Transverse colon (tissue), 4 donors: ENCODE results near the gene HECW1. TPM values are rescaled to one million over a fixed set of nuclear protein-coding genes. Genes with fewer than 3 reads are reported as not detected.

Experiments used
- DNase-seq: peaks from one replicate; pipeline ENCODE4 v3.0.0-alpha.2; 2019
- H3K27ac ChIP-seq, 4 donors: fragments of 200-600 bp; sonication (generic); 2 replicates each; pipeline ENCODE4 v1.5.1; 2016 to 2018; ENCODE audit warnings: inconsistent platforms in 4 of 4
- H3K27me3 ChIP-seq: fragments of 200-600 bp; sonication (generic); 2 replicates; pipeline ENCODE4 v1.5.1; 2017; ENCODE audit warnings: inconsistent platforms
- H3K36me3 ChIP-seq, 4 donors: fragments of 200-600 bp; sonication (generic); 2 replicates each; pipeline ENCODE4 v1.5.1; 2017 to 2019; ENCODE audit warnings: inconsistent platforms in 4 of 4
- H3K4me1 ChIP-seq, 4 donors: fragments of 200-600 bp; sonication (generic); 2 replicates each; pipeline ENCODE4 v1.5.1; 2017 to 2020; ENCODE audit warnings: inconsistent platforms in 4 of 4
- H3K4me3 ChIP-seq, 4 donors: fragments of 200-600 bp; sonication (generic); 1 replicate in 1 of 4; 2 replicates in 3 of 4; pipeline versions ENCODE4 v1.5.1 to v1.6.1; 2017 to 2019; ENCODE audit warnings: inconsistent platforms in 4 of 4
- H3K9me3 ChIP-seq, 2 donors: fragments of 200-600 bp; sonication (generic); 2 replicates each; pipeline ENCODE4 v1.5.1; 2017 to 2019; ENCODE audit warnings: inconsistent platforms in 2 of 2
- CTCF ChIP-seq, 5 experiments: fragments of 200-600 bp in 3 of 5; fragments of 450-650 bp in 2 of 5; sonication (generic) in 3 of 5; IDR thresholded peaks; 1 replicate in 2 of 5; 2 replicates in 3 of 5; pipeline ENCODE4 v1.5.1; 2016 to 2017; ENCODE audit warnings: antibody characterized with exemption in 5 of 5, inconsistent platforms in 3 of 5, mild to moderate bottlenecking in 2 of 5, moderate library complexity in 1 of 5
- EP300 ChIP-seq: sonication (generic); formaldehyde crosslinking; IDR thresholded peaks from one replicate; pipeline ENCODE4 v1.6.1; 2017; ENCODE audit warnings: antibody characterized with exemption, low read depth
- POLR2A ChIP-seq: fragments of 450-650 bp; IDR thresholded peaks from one replicate; pipeline ENCODE4 v1.6.1; 2016; ENCODE audit warnings: antibody characterized with exemption, mild to moderate bottlenecking, moderate library complexity
- POLR2AphosphoS5 ChIP-seq, 3 donors: sonication (generic); formaldehyde crosslinking; IDR thresholded peaks; one replicate each; pipeline ENCODE4 v1.6.1; 2016; ENCODE audit warnings: antibody characterized with exemption in 3 of 3
- WGBS, 2 donors: methylation state at CpG; one replicate each; pipeline ENCODE4 v1.1.5; 2018; ENCODE audit warnings: low coverage in 1 of 2; 5-methylcytosine and 5-hydroxymethylcytosine counted together
- in situ Hi-C, 4 donors: fragments of 200-750 bp; cut with MboI; loops; one replicate each; pipeline versions ENCODE4 v1.15.0 to v1.15.1; 2017; ENCODE audit warnings: low sequenced_read_pairs in 3 of 4, low pct_ligation_motif_present in 1 of 4, low pct_unique_long_range_greater_than_20kb in 1 of 4
- intact Hi-C: fragments of 100-400 bp; cut with DNase I; formaldehyde crosslinking; loops from one replicate; pipeline ENCODE4 v1.15.1; 2023; ENCODE audit warnings: low total_unique reads
- total RNA-seq, 4 donors: library from RNA; depleted of rRNA; stranded (reverse); fragments of >200 nt; gene quantifications; one replicate each; pipeline ENCODE4 v1.1.0, GENCODE V29; 2016

Gene HECW1
- total RNA-seq, 4 donors from 2014 or later: 1.1 to 1.4 TPM; not detected in 2

GRCh38 chr7:43511769-43512515 is 399.5 kb downstream of the HECW1 start:
- no peak overlapping the region for H3K4me3 ChIP-seq
- TF ChIP-seq EP300: no peak
- no peak for TF ChIP-seq POLR2A
- TF ChIP-seq CTCF (IDR thresholded peaks at IDR 0.05): no peak
- no peak for TF ChIP-seq POLR2AphosphoS5 (IDR thresholded peaks at IDR 0.05)
- no peaks in the 10 kb centered on the region for H3K4me1 ChIP-seq
- WGBS, 2 donors: 71 to 90% methylated on average over 1 to 13 of the region's 13 CpGs
- H3K9me3 ChIP-seq: no peaks in the 10 kb centered on the region
- in situ Hi-C loops (no loop called here), intact Hi-C loops (no loop called here)
- H3K27me3 ChIP-seq: peaks cover 3% of the 10 kb centered on the region
- no peak overlapping the region for H3K27ac ChIP-seq
- DNase-seq: no peak
- no peaks in the 10 kb centered on the region for H3K36me3 ChIP-seq

DNA sequence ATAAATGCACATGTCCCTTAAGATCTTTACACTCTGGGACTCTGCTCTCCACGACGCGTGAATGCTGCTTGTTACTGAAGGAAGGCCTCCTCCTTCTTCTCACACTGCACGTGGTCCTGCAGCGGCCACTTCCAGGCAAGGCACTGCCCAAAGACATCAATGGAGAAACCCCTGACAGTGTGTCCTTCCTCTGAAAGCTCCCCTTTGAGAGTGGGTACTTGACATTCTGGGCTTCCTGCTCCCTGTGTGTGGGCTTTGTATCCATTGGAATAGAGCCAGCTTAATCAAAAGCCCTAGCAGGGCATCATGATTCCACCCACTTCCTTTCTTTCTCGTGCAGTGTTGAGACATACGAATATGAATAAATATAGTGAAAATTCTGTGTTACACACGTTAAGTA is 400.8 kb downstream of the HECW1 start:
- intact Hi-C loops: no loop called here
- 51 to 60% methylated on average over 3 to 8 of the region's 8 CpGs for WGBS, 2 donors
- in situ Hi-C loops: no loop called here

GRCh38 chr7:43516581-43517342 is 404.3 kb downstream of the HECW1 start:
- intact Hi-C loops: no loop called here
- WGBS, 2 donors: 71% methylated on average over 7 to 9 of the region's 9 CpGs
- TF ChIP-seq EP300 (no peak), POLR2A (no peak), CTCF (IDR thresholded peaks at IDR 0.05) (no peak), POLR2AphosphoS5 (IDR thresholded peaks at IDR 0.05) (no peak)
- H3K9me3 ChIP-seq: no peaks in the 10 kb centered on the region
- no peaks in the 10 kb centered on the region for H3K4me1 ChIP-seq
- H3K36me3 ChIP-seq: no peaks in the 10 kb centered on the region
- no peak for DNase-seq
- H3K4me3 ChIP-seq: no peak overlapping the region
- peaks cover under 1% of the 10 kb centered on the region for H3K27me3 ChIP-seq
- in situ Hi-C loops: no loop called here
- H3K27ac ChIP-seq: no peak overlapping the region

More for the DNA sequence above, 400.8 kb downstream of the HECW1 start:
- no peaks in the 10 kb centered on the region for H3K36me3 ChIP-seq
- no peak overlapping the region for H3K4me3 ChIP-seq
- H3K9me3 ChIP-seq: no peaks in the 10 kb centered on the region
- H3K4me1 ChIP-seq: no peaks in the 10 kb centered on the region
- no peak for DNase-seq
- H3K27me3 ChIP-seq: peaks cover 3% of the 10 kb centered on the region
- H3K27ac ChIP-seq: no peak overlapping the region
- TF ChIP-seq EP300: no peak
- TF ChIP-seq POLR2A: no peak
- no peak for TF ChIP-seq CTCF (IDR thresholded peaks at IDR 0.05)
- no peak for TF ChIP-seq POLR2AphosphoS5 (IDR thresholded peaks at IDR 0.05)

- no peak overlapping the region for H3K4me3 ChIP-seq
- no peak for DNase-seq
- H3K36me3 ChIP-seq: no peaks in the 10 kb centered on the region
- TF ChIP-seq EP300 (no peak), CTCF (IDR thresholded peaks at IDR 0.05) (no peak), POLR2AphosphoS5 (IDR thresholded peaks at IDR 0.05) (no peak), POLR2A (no peak)
- WGBS, 2 donors: 79 to 82% methylated on average over 1 to 2 of the region's 2 CpGs
- in situ Hi-C loops (no loop called here), intact Hi-C loops (no loop called here)
- H3K27ac ChIP-seq: no peak overlapping the region
- H3K9me3 ChIP-seq: no peaks in the 10 kb centered on the region
- H3K27me3 ChIP-seq: no peaks in the 10 kb centered on the region
- no peaks in the 10 kb centered on the region for H3K4me1 ChIP-seq
Observed at GRCh38 chr7:43517464-43517863, 405.0 kb downstream of the HECW1 start.
